ENCODE measurements around the gene TJP3. TPM values are rescaled to one million over a fixed set of nuclear protein-coding genes. Genes with fewer than 3 reads are reported as not detected.

Gene TJP3
- total and polyA plus RNA-seq, 2 donors from 2014 or later = 26.5 to 32.5 TPM

- peaks cover 0 to 5% (median 3%) of the 10 kb centered on the region in 3 donors for H3K9me3 ChIP-seq (ENCODE audit: control insufficient read depth in 2 of 3, insufficient read depth in 1 of 3, low read length in 3 of 3)
- intact Hi-C loops (cut with DNase I) = no loop called here
- H3K4me1 ChIP-seq (ENCODE audit: control insufficient read depth in 2 of 3, insufficient read depth in 2 of 3, low read depth in 1 of 3, low read length in 3 of 3) = no peaks in the 10 kb centered on the region
- no peak for TF ChIP-seq CTCF (IDR thresholded peaks at IDR 0.05; ENCODE audit: borderline replicate concordance, extremely low read depth, insufficient read depth)
- DNase-seq = no peak
- no peak for FAIRE-seq
- H3K36me3 ChIP-seq (ENCODE audit: control insufficient read depth in 2 of 3, insufficient read depth in 3 of 3, low read length in 3 of 3) = no peaks in the 10 kb centered on the region
- no peak overlapping the region for H3K4me3 ChIP-seq (ENCODE audit: low read length in 3 of 3)
- H3K9ac ChIP-seq (ENCODE audit: low read length in 3 of 3) = no peak overlapping the region
- H3K27me3 ChIP-seq (ENCODE audit: control insufficient read depth, insufficient read depth, low read length) = no peaks in the 10 kb centered on the region
- H3K27ac ChIP-seq (ENCODE audit: low read depth in 2 of 2, low read length in 2 of 2) = no peak overlapping the region
Observed at GRCh38 chr19:3776479-3777040, 68.4 kb downstream of the TJP3 start.

GRCh38 chr19:3778104-3778867 is 70.1 kb downstream of the TJP3 start:
- no peak for TF ChIP-seq CTCF (IDR thresholded peaks at IDR 0.05; ENCODE audit: borderline replicate concordance, extremely low read depth, insufficient read depth)
- no peak overlapping the region for H3K27ac ChIP-seq (ENCODE audit: low read depth in 2 of 2, low read length in 2 of 2)
- H3K4me1 ChIP-seq (ENCODE audit: control insufficient read depth in 2 of 3, insufficient read depth in 2 of 3, low read depth in 1 of 3, low read length in 3 of 3) = no peaks in the 10 kb centered on the region
- H3K27me3 ChIP-seq (ENCODE audit: control insufficient read depth, insufficient read depth, low read length) = no peaks in the 10 kb centered on the region
- DNase-seq (peak in 1 of 5 donors; percentile 69), FAIRE-seq (no peak)
- H3K36me3 ChIP-seq (ENCODE audit: control insufficient read depth in 2 of 3, insufficient read depth in 3 of 3, low read length in 3 of 3) = no peaks in the 10 kb centered on the region
- intact Hi-C loops (cut with DNase I) = no loop called here
- H3K9me3 ChIP-seq (ENCODE audit: control insufficient read depth in 2 of 3, insufficient read depth in 1 of 3, low read length in 3 of 3) = peaks cover 0 to 14% (median 3%) of the 10 kb centered on the region in 3 donors
- no peak overlapping the region for H3K4me3 ChIP-seq (ENCODE audit: low read length in 3 of 3)
- H3K9ac ChIP-seq (ENCODE audit: low read length in 3 of 3) = no peak overlapping the region

DNA sequence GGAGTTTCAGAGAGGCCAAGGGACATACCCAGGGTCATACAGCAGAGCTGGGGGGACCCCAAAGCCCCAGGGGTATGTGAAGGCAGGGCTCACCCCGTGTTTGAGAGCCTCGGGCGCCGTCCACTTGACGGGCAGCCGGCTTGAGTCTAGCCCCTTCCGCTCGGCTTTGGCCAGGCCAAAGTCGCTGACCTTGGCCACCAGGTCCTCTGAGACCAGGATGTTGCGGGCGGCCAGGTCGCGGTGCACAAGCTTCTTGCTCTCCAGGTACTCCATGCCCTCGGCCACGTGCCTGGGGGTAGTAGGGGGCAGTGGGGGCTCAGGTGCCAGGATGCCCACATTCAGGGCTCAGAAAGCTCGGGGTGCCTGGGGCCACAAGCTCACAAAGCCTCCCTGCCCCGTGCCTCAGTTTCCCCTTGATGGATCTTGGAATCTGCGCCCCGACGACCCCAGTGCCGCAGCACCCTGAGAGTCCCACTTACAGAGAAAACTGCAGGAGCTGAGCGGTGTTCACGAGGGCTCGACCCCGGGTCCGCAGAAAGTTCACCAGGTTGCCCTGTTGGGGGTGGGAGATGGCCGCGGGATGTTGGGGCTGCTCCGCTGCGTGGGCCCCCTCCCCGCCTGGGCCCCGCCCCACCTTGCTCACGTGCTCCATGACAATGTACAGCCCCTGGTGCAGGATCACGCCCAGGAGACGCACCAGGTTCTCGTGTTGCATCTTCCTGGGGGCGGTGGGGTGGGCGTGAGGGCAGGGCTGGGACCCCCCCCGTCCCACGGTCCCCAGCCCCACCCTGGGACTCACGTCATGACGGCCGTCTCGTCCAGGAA is 70.9 kb downstream of the TJP3 start:
- H3K9ac ChIP-seq (ENCODE audit: low read length in 3 of 3) = no peak overlapping the region
- TF ChIP-seq CTCF (IDR thresholded peaks at IDR 0.05; ENCODE audit: borderline replicate concordance, extremely low read depth, insufficient read depth) = no peak
- H3K4me1 ChIP-seq (ENCODE audit: control insufficient read depth in 2 of 3, insufficient read depth in 2 of 3, low read depth in 1 of 3, low read length in 3 of 3) = no peaks in the 10 kb centered on the region
- H3K27ac ChIP-seq (ENCODE audit: low read depth in 2 of 2, low read length in 2 of 2) = no peak overlapping the region
- FAIRE-seq (no peak), DNase-seq (peak in 1 of 5 donors; percentile 65)
- H3K27me3 ChIP-seq (ENCODE audit: control insufficient read depth, insufficient read depth, low read length) = no peaks in the 10 kb centered on the region
- H3K36me3 ChIP-seq (ENCODE audit: control insufficient read depth in 2 of 3, insufficient read depth in 3 of 3, low read length in 3 of 3) = no peaks in the 10 kb centered on the region
- peaks cover 0 to 14% (median 3%) of the 10 kb centered on the region in 3 donors for H3K9me3 ChIP-seq (ENCODE audit: control insufficient read depth in 2 of 3, insufficient read depth in 1 of 3, low read length in 3 of 3)
- H3K4me3 ChIP-seq (ENCODE audit: low read length in 3 of 3) = no peak overlapping the region
- intact Hi-C loops (cut with DNase I) = no loop called here
